ENCODE measurements around the gene TTC5.
A peak's percentile ranks its signal among the peaks of the same experiment; 100 is the strongest.

TTC5 gene

DNA sequence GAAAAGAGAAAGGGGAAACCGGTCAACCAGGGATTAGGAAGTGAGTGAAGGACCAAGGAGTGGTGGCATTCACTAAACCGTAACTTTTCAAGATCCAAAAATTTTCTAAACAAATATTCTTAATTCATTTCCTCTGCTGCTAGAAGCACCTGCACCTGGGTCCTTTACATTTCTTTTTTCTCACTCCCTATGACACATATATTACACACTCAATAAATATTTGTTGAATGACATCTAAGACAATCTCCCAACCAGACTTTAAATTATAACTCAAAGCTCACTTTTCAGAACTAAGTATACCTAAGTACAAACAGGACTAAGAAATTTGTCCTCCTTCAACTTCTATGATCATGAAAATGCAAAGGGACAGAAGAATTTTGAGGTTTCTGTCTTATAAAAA is 11.1 kb downstream of the TTC5 start:
- TF ChIP-seq, protein P1, sequence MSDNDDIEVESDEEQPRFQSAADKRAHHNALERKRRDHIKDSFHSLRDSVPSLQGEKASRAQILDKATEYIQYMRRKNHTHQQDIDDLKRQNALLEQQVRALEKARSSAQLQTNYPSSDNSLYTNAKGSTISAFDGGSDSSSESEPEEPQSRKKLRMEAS (IDR thresholded peaks at IDR 0.05): no peak
- TF ChIP-seq TCF12 (IDR thresholded peaks at IDR 0.05; ENCODE audit: low read depth) (no peak), YY1 (IDR thresholded peaks at IDR 0.05; ENCODE audit: low read depth) (no peak), REST (IDR thresholded peaks at IDR 0.05; ENCODE audit: low read depth) (no peak), ZBTB7A (IDR thresholded peaks at IDR 0.05; ENCODE audit: low read depth) (no peak), EGR1 (IDR thresholded peaks at IDR 0.05) (no peak), CREB1 (IDR thresholded peaks at IDR 0.05; ENCODE audit: low read depth) (no peak), USF1 (IDR thresholded peaks at IDR 0.05) (no peak), TEAD4 (IDR thresholded peaks at IDR 0.05) (no peak), TAF1 (IDR thresholded peaks at IDR 0.05; ENCODE audit: low read depth) (no peak), EP300 (IDR thresholded peaks at IDR 0.05; ENCODE audit: borderline replicate concordance) (no peak), FOXM1 (IDR thresholded peaks at IDR 0.05; ENCODE audit: borderline replicate concordance, low read depth) (no peak), RAD21 (IDR thresholded peaks at IDR 0.05; ENCODE audit: low read depth) (no peak), NFIC (IDR thresholded peaks at IDR 0.05) (no peak), CEBPB (IDR thresholded peaks at IDR 0.05) (no peak)

- no peak for TF ChIP-seq TCF12 (IDR thresholded peaks at IDR 0.05; ENCODE audit: low read depth)
- TF ChIP-seq USF1 (IDR thresholded peaks at IDR 0.05): peak; percentile 51; the same call in 1 of the 2 replicates
Measured at GRCh38 chr14:20278414-20278813, 27.3 kb downstream of the TTC5 start.

DNA sequence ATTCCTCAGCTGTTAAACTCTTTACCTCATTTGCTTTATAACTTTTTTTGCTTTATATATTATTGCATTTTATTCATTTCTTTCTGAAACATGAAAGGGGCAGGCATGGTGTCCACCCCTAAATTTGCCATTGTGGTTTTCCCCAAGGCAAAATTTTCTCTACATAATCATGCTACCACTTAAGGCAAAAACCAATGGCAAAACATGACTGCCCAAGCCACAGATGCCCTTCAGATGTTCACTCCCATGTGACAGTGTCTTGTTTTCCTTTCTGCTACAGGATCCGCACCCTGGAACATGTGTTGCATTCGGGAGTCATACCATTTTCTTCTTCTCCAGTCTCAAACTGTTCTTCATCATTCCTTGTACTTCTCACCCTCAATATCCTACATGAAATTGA is 28.3 kb downstream of the TTC5 start:
- TF ChIP-seq, protein P1 (IDR thresholded peaks at IDR 0.05): no peak
- TF ChIP-seq RAD21 (IDR thresholded peaks at IDR 0.05; ENCODE audit: low read depth): no peak
- no peak for TF ChIP-seq YY1 (IDR thresholded peaks at IDR 0.05; ENCODE audit: low read depth)
- TF ChIP-seq USF1 (IDR thresholded peaks at IDR 0.05): no peak
- no peak for TF ChIP-seq REST (IDR thresholded peaks at IDR 0.05; ENCODE audit: low read depth)
- TF ChIP-seq EGR1 (IDR thresholded peaks at IDR 0.05): no peak
- no peak for TF ChIP-seq FOXM1 (IDR thresholded peaks at IDR 0.05; ENCODE audit: borderline replicate concordance, low read depth)

DNA sequence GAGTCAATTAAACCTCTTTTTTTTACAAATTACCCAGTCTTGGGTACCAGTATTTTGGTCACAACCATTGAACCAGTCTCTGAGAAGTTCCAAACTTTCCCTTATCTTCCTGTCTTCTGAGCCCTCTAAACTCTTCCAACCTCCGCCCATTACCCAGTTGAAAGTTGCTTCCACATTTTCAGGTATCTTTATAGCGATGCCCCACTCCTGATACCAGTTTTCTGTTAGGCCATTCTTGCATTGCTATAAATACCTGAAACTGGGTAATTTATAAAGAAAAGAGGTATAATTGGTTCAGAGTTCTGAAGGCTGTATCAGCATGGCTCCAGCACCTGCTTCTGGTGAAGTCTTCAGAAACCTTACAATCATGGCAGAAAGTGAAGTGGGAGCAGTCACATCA is 31.7 kb downstream of the TTC5 start:
- TF ChIP-seq ZBTB7A (IDR thresholded peaks at IDR 0.05; ENCODE audit: low read depth) (no peak), NFIC (IDR thresholded peaks at IDR 0.05) (no peak), REST (IDR thresholded peaks at IDR 0.05; ENCODE audit: low read depth) (no peak)

DNA sequence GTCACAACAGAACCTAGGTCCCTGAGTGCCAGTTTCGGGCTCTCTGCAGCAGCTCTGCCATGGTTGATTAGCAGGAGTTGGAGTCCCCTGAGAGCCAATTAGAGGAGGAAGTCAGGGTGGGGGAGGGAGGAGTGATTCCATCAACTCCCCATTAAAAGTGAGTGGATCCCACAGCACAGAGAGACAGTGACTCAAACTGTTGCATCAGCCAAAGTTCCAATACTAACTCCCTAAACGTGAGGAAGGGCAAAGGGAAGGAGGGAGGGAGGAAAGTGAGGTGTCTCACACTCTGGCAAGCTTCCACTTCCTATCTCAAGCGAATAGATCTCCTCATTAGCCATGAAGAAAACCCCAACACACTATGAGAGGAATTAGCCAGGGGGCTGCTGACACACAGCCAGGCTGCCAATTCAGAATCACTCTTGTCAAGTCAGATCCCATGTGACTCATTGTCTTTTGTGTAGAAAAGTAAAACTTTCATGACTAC is 43.1 kb downstream of the TTC5 start:
- TF ChIP-seq EGR1 (IDR thresholded peaks at IDR 0.05) (no peak), YY1 (IDR thresholded peaks at IDR 0.05; ENCODE audit: low read depth) (no peak), EP300 (IDR thresholded peaks at IDR 0.05; ENCODE audit: borderline replicate concordance) (no peak), TCF12 (IDR thresholded peaks at IDR 0.05; ENCODE audit: low read depth) (no peak), REST (IDR thresholded peaks at IDR 0.05; ENCODE audit: low read depth) (no peak), RAD21 (IDR thresholded peaks at IDR 0.05; ENCODE audit: low read depth) (no peak), CEBPB (IDR thresholded peaks at IDR 0.05) (no peak), ZBTB7A (IDR thresholded peaks at IDR 0.05; ENCODE audit: low read depth) (no peak), TAF1 (IDR thresholded peaks at IDR 0.05; ENCODE audit: low read depth) (no peak), NFIC (IDR thresholded peaks at IDR 0.05) (no peak), FOXM1 (IDR thresholded peaks at IDR 0.05; ENCODE audit: borderline replicate concordance, low read depth) (no peak), TEAD4 (IDR thresholded peaks at IDR 0.05) (no peak), USF1 (IDR thresholded peaks at IDR 0.05) (no peak), CREB1 (IDR thresholded peaks at IDR 0.05; ENCODE audit: low read depth) (no peak)
- TF ChIP-seq, protein P1 (IDR thresholded peaks at IDR 0.05): no peak
